Measurements from ENCODE around the gene RAPGEF4.

RAPGEF4 gene

DNA sequence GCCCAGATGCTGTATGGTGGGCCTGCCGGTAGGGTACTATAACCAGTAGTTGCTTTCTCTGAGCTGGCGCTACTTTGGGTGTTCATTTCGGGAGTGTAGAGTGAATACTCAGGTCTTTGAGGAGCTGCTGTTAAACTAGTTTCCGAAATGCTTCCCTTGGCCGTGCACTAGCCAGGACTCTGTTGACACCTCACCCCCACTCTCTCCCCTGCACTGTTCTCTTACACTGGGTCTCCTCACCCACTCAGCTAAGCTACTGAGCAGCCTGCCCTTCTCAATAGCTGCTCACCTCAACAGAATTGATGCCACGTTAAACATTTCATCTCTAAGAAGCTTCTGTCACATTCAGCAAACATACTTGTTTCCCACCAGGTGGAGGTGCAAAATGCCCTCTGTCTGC is 86.9 kb downstream of the RAPGEF4 start:
- no peak for TF ChIP-seq CTCF (conservative IDR thresholded peaks at IDR 0.05; ENCODE audit: low read depth, low read length)
- Histone ChIP-seq H3K27me3 (ENCODE audit: insufficient read depth, low read depth) (no peaks in the 10 kb centered on the region), H3K9ac (no peak overlapping the region), H3K36me3 (ENCODE audit: insufficient read depth) (no peaks in the 10 kb centered on the region), H2AFZ (ENCODE audit: low read depth) (no peak overlapping the region), H4K20me1 (ENCODE audit: insufficient read depth) (no peaks in the 10 kb centered on the region), H3K4me3 (IDR thresholded peaks at IDR 0.05; ENCODE audit: insufficient read depth, low read depth, low read length) (no peak overlapping the region), H3K27ac (no peak overlapping the region), H3K4me1 (ENCODE audit: low read depth, poor library complexity, severe bottlenecking) (no peaks in the 10 kb centered on the region), H3K4me2 (no peak overlapping the region), H3K79me2 (ENCODE audit: insufficient read depth, low read depth) (no peaks in the 10 kb centered on the region)

DNA sequence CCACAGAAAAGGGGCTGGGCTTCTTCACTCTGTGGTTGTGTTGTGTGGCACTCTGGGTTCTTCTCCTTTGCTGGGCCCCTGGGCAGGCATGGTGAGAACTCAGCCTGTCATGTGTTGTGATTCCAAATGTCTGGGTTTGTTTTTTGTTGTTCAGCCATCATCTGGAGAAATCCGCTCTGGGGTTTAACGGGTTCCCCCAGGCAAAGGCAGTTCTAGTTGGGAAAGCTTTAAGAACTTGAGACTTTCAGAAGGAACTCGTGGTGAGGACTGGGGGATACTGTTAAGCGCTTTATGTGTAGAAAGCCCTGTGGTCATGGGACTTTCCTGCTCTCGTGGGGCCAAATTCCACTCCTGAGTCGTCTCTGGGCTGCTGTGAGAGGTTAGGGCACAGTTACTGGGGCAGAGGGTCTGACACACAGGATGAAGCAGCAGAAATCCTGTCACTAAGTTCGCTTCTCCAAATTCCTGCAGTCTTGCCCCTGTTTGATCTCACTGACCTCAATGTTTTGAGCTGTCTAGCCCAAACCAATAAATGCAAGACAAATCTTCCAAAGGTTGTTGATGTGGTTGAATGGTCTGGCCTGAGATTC is 87.7 kb downstream of the RAPGEF4 start:
- no peak overlapping the region for H3K4me2 ChIP-seq
- no peaks in the 10 kb centered on the region for H3K27me3 ChIP-seq (ENCODE audit: insufficient read depth, low read depth)
- no peak overlapping the region for H3K4me3 ChIP-seq (IDR thresholded peaks at IDR 0.05; ENCODE audit: insufficient read depth, low read depth, low read length)
- no peak overlapping the region for H2AFZ ChIP-seq (ENCODE audit: low read depth)
- H3K9ac ChIP-seq = no peak overlapping the region
- H3K4me1 ChIP-seq (ENCODE audit: low read depth, poor library complexity, severe bottlenecking) = no peaks in the 10 kb centered on the region
- no peaks in the 10 kb centered on the region for H4K20me1 ChIP-seq (ENCODE audit: insufficient read depth)
- H3K36me3 ChIP-seq (ENCODE audit: insufficient read depth) = no peaks in the 10 kb centered on the region
- no peaks in the 10 kb centered on the region for H3K79me2 ChIP-seq (ENCODE audit: insufficient read depth, low read depth)
- no peak for TF ChIP-seq CTCF (conservative IDR thresholded peaks at IDR 0.05; ENCODE audit: low read depth, low read length)
- no peak overlapping the region for H3K27ac ChIP-seq

GRCh38 chr2:172826522-172826921 is 90.9 kb downstream of the RAPGEF4 start:
- Histone ChIP-seq H3K79me2 (ENCODE audit: insufficient read depth, low read depth) (no peaks in the 10 kb centered on the region), H2AFZ (ENCODE audit: low read depth) (no peak overlapping the region), H3K4me1 (ENCODE audit: low read depth, poor library complexity, severe bottlenecking) (no peaks in the 10 kb centered on the region), H3K27me3 (ENCODE audit: insufficient read depth, low read depth) (no peaks in the 10 kb centered on the region), H3K27ac (no peak overlapping the region), H4K20me1 (ENCODE audit: insufficient read depth) (no peaks in the 10 kb centered on the region), H3K36me3 (ENCODE audit: insufficient read depth) (no peaks in the 10 kb centered on the region), H3K4me2 (no peak overlapping the region), H3K4me3 (IDR thresholded peaks at IDR 0.05; ENCODE audit: insufficient read depth, low read depth, low read length) (no peak overlapping the region), H3K9ac (no peak overlapping the region)
- TF ChIP-seq CTCF (conservative IDR thresholded peaks at IDR 0.05; ENCODE audit: low read depth, low read length) = no peak

DNA sequence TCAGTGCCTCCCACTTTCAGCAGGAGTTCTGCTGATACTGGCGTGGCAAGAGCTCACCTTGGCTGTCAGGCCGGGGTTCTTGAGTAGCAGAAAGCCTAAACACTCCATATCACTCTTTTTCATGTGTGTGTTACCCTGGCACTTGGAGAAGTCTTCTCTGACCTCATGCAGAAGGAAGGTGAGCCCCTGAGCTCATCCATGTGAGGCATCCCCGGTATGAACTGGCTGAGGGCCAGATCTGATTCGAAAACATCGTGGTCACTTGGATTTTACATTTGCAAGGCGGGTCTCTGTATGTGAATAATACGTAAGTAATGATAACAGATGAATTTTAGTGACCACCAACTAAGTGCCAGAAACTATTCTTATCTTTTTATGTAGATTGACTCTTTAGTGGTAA is 93.6 kb downstream of the RAPGEF4 start:
- Histone ChIP-seq H3K9ac (no peak overlapping the region), H3K27ac (no peak overlapping the region), H3K4me3 (IDR thresholded peaks at IDR 0.05; ENCODE audit: insufficient read depth, low read depth, low read length) (no peak overlapping the region), H3K36me3 (ENCODE audit: insufficient read depth) (no peaks in the 10 kb centered on the region), H4K20me1 (ENCODE audit: insufficient read depth) (no peaks in the 10 kb centered on the region), H2AFZ (ENCODE audit: low read depth) (no peak overlapping the region), H3K27me3 (ENCODE audit: insufficient read depth, low read depth) (no peaks in the 10 kb centered on the region), H3K4me1 (ENCODE audit: low read depth, poor library complexity, severe bottlenecking) (no peaks in the 10 kb centered on the region), H3K79me2 (ENCODE audit: insufficient read depth, low read depth) (no peaks in the 10 kb centered on the region), H3K4me2 (no peak overlapping the region)
- TF ChIP-seq CTCF (conservative IDR thresholded peaks at IDR 0.05; ENCODE audit: low read depth, low read length) = no peak

Measured in KMS-11 (cell line).